ENCODE measurements around the gene CINP. TPM values are rescaled to one million over a fixed set of nuclear protein-coding genes. Genes with fewer than 3 reads are reported as not detected.
A peak's percentile ranks its signal among the peaks of the same experiment; 100 is the strongest.

CINP gene
- total and polyA plus RNA-seq, 4 experiments from 2014 or later, result 31.3 to 37.7 (median 31.9) TPM

DNA sequence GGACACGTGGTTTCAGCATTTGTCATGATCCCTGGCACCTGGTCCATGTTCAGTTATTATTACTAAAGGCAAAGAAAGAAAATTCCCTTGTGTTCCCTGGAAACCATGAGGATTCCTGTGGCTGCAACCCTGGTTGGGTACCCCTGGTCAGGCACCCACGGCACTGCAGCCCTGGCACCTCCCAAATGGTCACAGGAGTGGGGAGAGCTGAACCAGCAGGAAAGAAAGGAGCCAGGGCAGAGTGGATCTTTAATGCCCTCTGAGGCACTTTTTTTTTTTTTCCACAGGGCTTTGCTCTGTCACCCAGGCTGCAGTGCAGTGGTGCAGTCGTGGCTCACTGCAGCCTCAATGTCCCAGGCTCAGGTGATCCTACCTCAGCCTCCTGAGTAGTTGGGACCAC is 17.5 kb downstream of the CINP start:
- CTCF ChIA-PET (ENCODE audit: partially characterized antibody), result no interaction called here
- intact Hi-C loops (cut with micrococcal nuclease), result no loop called here

DNA sequence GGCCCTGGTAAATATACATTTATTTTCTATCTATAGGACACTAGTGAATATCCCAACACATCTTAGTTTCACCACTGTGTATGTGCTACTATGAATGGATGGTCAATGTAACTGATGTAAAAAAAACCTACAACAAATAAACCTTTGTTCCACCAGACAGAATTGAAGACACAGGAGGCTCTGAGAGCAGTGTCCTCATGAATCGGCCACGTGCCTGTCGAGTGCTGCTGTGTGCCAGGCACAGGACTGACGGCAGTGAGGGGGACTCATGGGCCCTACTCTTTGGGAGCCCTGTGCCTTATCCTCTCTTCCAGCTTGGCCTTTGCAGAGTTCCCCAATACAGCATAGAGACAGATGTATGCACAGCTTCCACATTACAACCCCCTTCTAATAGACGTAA is 18.2 kb downstream of the CINP start:
- Mint-ChIP-seq H3K9me3 (peaks cover 0 to 2% (median 0%) of the 10 kb centered on the region in 8 donors), H3K27me3 (no peaks in the 10 kb centered on the region), H3K36me3 (peaks cover 40 to 61% of the 10 kb centered on the region in 2 donors), H3K27ac (peak overlapping the region in 3 of 7 donors; percentile 13 to 60 (median 29)), H3K4me3 (no peak overlapping the region), H3K4me1 (peaks cover 0 to 2% (median 0%) of the 10 kb centered on the region in 4 donors)
- CTCF ChIA-PET (ENCODE audit: partially characterized antibody), result no interaction called here
- Histone ChIP-seq H3K36me3 (ENCODE audit: insufficient read depth, low read length) (peaks cover 28% of the 10 kb centered on the region), H3K4me1 (ENCODE audit: insufficient read depth, low read length) (no peaks in the 10 kb centered on the region), H3K27ac (ENCODE audit: low read depth, low read length) (no peak overlapping the region), H3K4me3 (ENCODE audit: low read length in 2 of 2) (no peak overlapping the region), H3K27me3 (ENCODE audit: insufficient read depth, low read length) (no peaks in the 10 kb centered on the region), H3K9me3 (ENCODE audit: control insufficient read depth in 1 of 2, low read length in 2 of 2) (no peaks in the 10 kb centered on the region)
- POLR2A ChIA-PET (ENCODE audit: partially characterized antibody), result no interaction called here
- intact Hi-C loops (cut with micrococcal nuclease), result no loop called here
- no peak for DNase-seq

More for the DNA sequence above, 17.5 kb downstream of the CINP start:
- Mint-ChIP-seq H3K36me3 (peaks cover 46 to 68% of the 10 kb centered on the region in 2 donors), H3K9me3 (peaks cover 0 to 2% (median 0%) of the 10 kb centered on the region in 8 donors), H3K27ac (peak overlapping the region in 3 of 7 donors; percentile 13 to 60 (median 29)), H3K4me1 (peaks cover 0 to 2% (median 0%) of the 10 kb centered on the region in 4 donors), H3K4me3 (no peak overlapping the region), H3K27me3 (no peaks in the 10 kb centered on the region)
- H3K4me1 ChIP-seq (ENCODE audit: insufficient read depth, low read length), result no peaks in the 10 kb centered on the region
- H3K9me3 ChIP-seq (ENCODE audit: control insufficient read depth in 1 of 2, low read length in 2 of 2), result no peaks in the 10 kb centered on the region
- no peak overlapping the region for H3K4me3 ChIP-seq (ENCODE audit: low read length in 2 of 2)
- peaks cover 30% of the 10 kb centered on the region for H3K36me3 ChIP-seq (ENCODE audit: insufficient read depth, low read length)
- no peaks in the 10 kb centered on the region for H3K27me3 ChIP-seq (ENCODE audit: insufficient read depth, low read length)
- no peak overlapping the region for H3K27ac ChIP-seq (ENCODE audit: low read depth, low read length)
- POLR2A ChIA-PET (ENCODE audit: partially characterized antibody), result no interaction called here
- DNase-seq, result no peak

DNA sequence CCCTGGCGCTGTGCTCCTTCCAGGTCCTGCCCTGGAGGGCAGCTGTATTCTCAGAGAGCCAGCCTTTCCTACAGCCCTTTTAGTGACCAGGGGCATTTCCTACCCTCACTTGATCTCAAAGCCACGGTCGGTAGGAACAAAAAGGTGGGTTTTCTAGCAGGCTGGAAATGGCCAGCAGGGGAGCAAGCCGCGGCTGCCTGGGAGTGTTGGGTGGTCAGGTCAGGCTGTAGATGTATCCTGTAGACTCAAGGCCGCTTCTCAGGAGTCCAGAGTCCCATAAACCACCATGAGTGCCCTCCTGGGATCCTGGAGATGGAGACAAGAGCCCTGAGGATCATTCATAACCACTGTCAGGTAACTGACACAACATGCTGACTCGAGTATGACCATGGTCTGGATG is 18.6 kb downstream of the CINP start:
- Mint-ChIP-seq H3K27me3 (no peaks in the 10 kb centered on the region), H3K27ac (no peak overlapping the region)
- CTCF ChIA-PET (ENCODE audit: partially characterized antibody), result no interaction called here

DNA sequence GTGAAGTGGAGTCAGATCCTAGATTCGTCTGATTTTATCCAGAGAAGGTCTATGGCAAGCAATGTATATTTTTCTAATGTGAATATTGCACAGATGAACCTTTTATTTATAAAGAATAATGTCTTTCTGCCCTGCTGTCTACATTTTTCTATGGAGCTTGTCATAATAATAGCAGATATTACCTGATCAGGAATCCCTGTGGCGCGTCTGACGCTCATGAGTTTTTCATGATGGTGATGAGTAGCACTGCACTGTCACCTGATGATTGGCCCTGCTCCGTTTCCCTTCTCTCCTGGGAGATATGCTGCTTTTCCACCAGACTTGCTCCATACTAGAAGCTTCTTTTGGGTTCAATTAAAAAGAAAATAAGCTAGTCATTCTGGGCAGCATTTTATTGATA is 20.5 kb downstream of the CINP start:
- Mint-ChIP-seq H3K9me3 (peaks cover 0 to 2% (median 0%) of the 10 kb centered on the region in 8 donors), H3K36me3 (peaks cover 32 to 61% of the 10 kb centered on the region in 2 donors), H3K27me3 (no peaks in the 10 kb centered on the region), H3K27ac (no peak overlapping the region), H3K4me1 (peaks cover 0 to 2% (median 0%) of the 10 kb centered on the region in 4 donors), H3K4me3 (no peak overlapping the region)
- no peaks in the 10 kb centered on the region for H3K9me3 ChIP-seq (ENCODE audit: control insufficient read depth in 1 of 2, low read length in 2 of 2)
- ChIA-PET POLR2A (ENCODE audit: partially characterized antibody) (no interaction called here), CTCF (ENCODE audit: partially characterized antibody) (interaction anchor here (1.2 to 1.5 kb wide), 2 partner anchors 26 to 28 kb away, joined by 3 to 5 read pairs; no protein-coding TSS in a partner anchor)
- no peaks in the 10 kb centered on the region for H3K27me3 ChIP-seq (ENCODE audit: insufficient read depth, low read length)
- H3K36me3 ChIP-seq (ENCODE audit: insufficient read depth, low read length), result peaks cover 18% of the 10 kb centered on the region
- no peaks in the 10 kb centered on the region for H3K4me1 ChIP-seq (ENCODE audit: insufficient read depth, low read length)
- DNase-seq, result no peak
- no peak overlapping the region for H3K4me3 ChIP-seq (ENCODE audit: low read length in 2 of 2)
- intact Hi-C loops (cut with micrococcal nuclease), result no loop called here
- no peak overlapping the region for H3K27ac ChIP-seq (ENCODE audit: low read depth, low read length)

More for the DNA sequence above, 18.6 kb downstream of the CINP start:
- intact Hi-C loops (cut with micrococcal nuclease), result no loop called here
- Histone ChIP-seq H3K4me1 (ENCODE audit: insufficient read depth, low read length) (no peaks in the 10 kb centered on the region), H3K9me3 (ENCODE audit: control insufficient read depth in 1 of 2, low read length in 2 of 2) (no peaks in the 10 kb centered on the region), H3K27ac (ENCODE audit: low read depth, low read length) (no peak overlapping the region), H3K4me3 (ENCODE audit: low read length in 2 of 2) (no peak overlapping the region), H3K36me3 (ENCODE audit: insufficient read depth, low read length) (peaks cover 26% of the 10 kb centered on the region), H3K27me3 (ENCODE audit: insufficient read depth, low read length) (no peaks in the 10 kb centered on the region)
- H3K9me3 Mint-ChIP-seq, result peaks cover 0 to 2% (median 0%) of the 10 kb centered on the region in 8 donors
- H3K4me3 Mint-ChIP-seq, result no peak overlapping the region
- POLR2A ChIA-PET (ENCODE audit: partially characterized antibody), result no interaction called here
- peaks cover 36 to 60% of the 10 kb centered on the region in 2 donors for H3K36me3 Mint-ChIP-seq
- no peak for DNase-seq
- peaks cover 0 to 2% (median 0%) of the 10 kb centered on the region in 4 donors for H3K4me1 Mint-ChIP-seq

DNA sequence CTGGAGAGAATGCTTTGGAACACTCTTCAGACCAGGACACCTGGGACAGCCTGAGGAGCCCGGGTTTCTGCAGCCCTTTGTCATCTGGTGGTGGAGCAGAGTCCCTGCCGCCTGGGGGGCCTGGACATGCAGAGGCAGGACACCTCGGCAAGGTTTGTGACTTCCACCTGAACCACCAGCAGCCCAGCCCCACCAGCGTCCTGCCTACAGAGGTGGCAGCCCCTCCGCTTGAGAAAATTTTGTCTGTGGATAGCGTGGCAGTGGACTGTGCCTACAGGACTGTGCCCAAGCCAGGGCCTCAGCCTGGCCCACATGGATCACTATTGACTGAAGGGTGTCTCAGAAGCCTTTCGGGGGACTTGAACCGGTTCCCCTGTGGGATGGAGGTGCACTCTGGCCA is 21.1 kb downstream of the CINP start:
- Mint-ChIP-seq H3K27me3 (no peaks in the 10 kb centered on the region), H3K9me3 (peaks cover 0 to 2% (median 0%) of the 10 kb centered on the region in 8 donors), H3K4me1 (peaks cover 0 to 2% (median 0%) of the 10 kb centered on the region in 4 donors), H3K4me3 (no peak overlapping the region), H3K27ac (peak overlapping the region in 1 of 7 donors; percentile 78), H3K36me3 (peaks cover 32 to 57% of the 10 kb centered on the region in 2 donors)
- H3K36me3 ChIP-seq (ENCODE audit: insufficient read depth, low read length), result peaks cover 18% of the 10 kb centered on the region
- CTCF ChIA-PET (ENCODE audit: partially characterized antibody), result interaction anchor here (1.5 kb wide), 1 partner anchor 25 kb away, joined by 5 read pairs; no protein-coding TSS in a partner anchor
- no peak for DNase-seq
- no peak overlapping the region for H3K27ac ChIP-seq (ENCODE audit: low read depth, low read length)
- H3K4me3 ChIP-seq (ENCODE audit: low read length in 2 of 2), result no peak overlapping the region
- no peaks in the 10 kb centered on the region for H3K27me3 ChIP-seq (ENCODE audit: insufficient read depth, low read length)
- no peaks in the 10 kb centered on the region for H3K4me1 ChIP-seq (ENCODE audit: insufficient read depth, low read length)
- H3K9me3 ChIP-seq (ENCODE audit: control insufficient read depth in 1 of 2, low read length in 2 of 2), result no peaks in the 10 kb centered on the region
- POLR2A ChIA-PET (ENCODE audit: partially characterized antibody), result no interaction called here
- intact Hi-C loops (cut with micrococcal nuclease), result no loop called here

DNA sequence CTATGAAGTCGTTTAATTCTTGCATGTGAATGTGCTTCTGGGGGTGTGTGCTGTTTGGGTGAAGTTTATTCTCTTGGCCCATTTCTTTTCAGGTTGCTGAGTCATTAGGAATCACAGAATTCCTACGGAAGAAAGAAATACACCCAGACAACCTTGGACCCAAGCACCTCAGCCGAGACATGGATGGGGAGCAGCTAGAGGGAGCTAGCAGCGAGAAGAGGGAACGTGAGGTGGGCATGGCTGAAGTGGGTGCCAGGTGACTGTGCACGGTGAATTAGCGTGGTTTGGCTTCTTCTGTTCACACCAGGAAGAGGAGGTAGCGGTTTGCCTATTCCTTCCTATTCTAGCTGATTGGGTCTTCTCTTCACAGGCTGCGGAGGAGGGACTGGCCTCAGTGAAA is 24.0 kb downstream of the CINP start:
- H3K36me3 Mint-ChIP-seq, result peaks cover 34 to 60% of the 10 kb centered on the region in 2 donors

DNA sequence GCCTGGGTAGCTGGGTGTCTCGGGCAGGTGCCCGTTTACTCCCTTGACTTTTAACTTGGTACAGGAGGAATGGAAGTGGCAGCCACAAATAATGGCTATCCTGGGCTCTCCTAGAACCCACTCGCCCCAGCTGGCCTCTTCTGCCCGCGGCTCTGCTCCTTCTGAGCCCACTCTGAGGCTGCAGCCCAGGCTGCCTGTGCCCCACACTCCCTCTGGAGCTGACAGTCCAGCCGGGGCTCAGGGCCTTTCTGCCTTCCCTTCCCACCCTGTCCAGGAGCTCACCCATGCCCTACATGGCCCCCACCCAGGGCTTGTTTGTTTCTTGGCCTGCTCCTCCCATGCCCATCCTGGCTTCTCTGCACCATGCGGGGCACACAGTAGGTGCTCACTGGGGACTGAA is 27.5 kb downstream of the CINP start:
- no peak overlapping the region for H3K4me3 Mint-ChIP-seq
- no peaks in the 10 kb centered on the region for H3K4me1 ChIP-seq (ENCODE audit: insufficient read depth, low read length)
- DNase-seq, result no peak
- H3K4me3 ChIP-seq (ENCODE audit: low read length in 2 of 2), result no peak overlapping the region
- CTCF ChIA-PET (ENCODE audit: partially characterized antibody), result interaction anchor here (1.4 to 1.5 kb wide), 2 partner anchors 15 to 21 kb away, joined by 4 to 5 read pairs; no protein-coding TSS in a partner anchor
- no peaks in the 10 kb centered on the region for H3K27me3 Mint-ChIP-seq
- peaks cover 26 to 50% of the 10 kb centered on the region in 2 donors for H3K36me3 Mint-ChIP-seq
- peaks cover 15% of the 10 kb centered on the region for H3K36me3 ChIP-seq (ENCODE audit: insufficient read depth, low read length)
- H3K9me3 Mint-ChIP-seq, result no peaks in the 10 kb centered on the region
- intact Hi-C loops (cut with micrococcal nuclease), result no loop called here
- H3K27ac ChIP-seq (ENCODE audit: low read depth, low read length), result no peak overlapping the region
- no peaks in the 10 kb centered on the region for H3K27me3 ChIP-seq (ENCODE audit: insufficient read depth, low read length)
- H3K27ac Mint-ChIP-seq, result no peak overlapping the region
- no peaks in the 10 kb centered on the region for H3K9me3 ChIP-seq (ENCODE audit: control insufficient read depth in 1 of 2, low read length in 2 of 2)
- H3K4me1 Mint-ChIP-seq, result peaks cover 0 to 2% (median 0%) of the 10 kb centered on the region in 4 donors
- POLR2A ChIA-PET (ENCODE audit: partially characterized antibody), result interaction anchor here (1.2 kb wide), 1 partner anchor 15 kb away, joined by 5 read pairs; the partner anchor contains the start of gene ZNF839

More for the DNA sequence above, 24.0 kb downstream of the CINP start:
- Mint-ChIP-seq H3K27ac (no peak overlapping the region), H3K27me3 (no peaks in the 10 kb centered on the region), H3K4me3 (no peak overlapping the region), H3K4me1 (peaks cover 0 to 2% (median 0%) of the 10 kb centered on the region in 4 donors), H3K9me3 (peaks cover 0 to 2% (median 0%) of the 10 kb centered on the region in 8 donors)
- Histone ChIP-seq H3K36me3 (ENCODE audit: insufficient read depth, low read length) (peaks cover 19% of the 10 kb centered on the region), H3K27me3 (ENCODE audit: insufficient read depth, low read length) (no peaks in the 10 kb centered on the region), H3K4me3 (ENCODE audit: low read length in 2 of 2) (no peak overlapping the region), H3K9me3 (ENCODE audit: control insufficient read depth in 1 of 2, low read length in 2 of 2) (no peaks in the 10 kb centered on the region), H3K4me1 (ENCODE audit: insufficient read depth, low read length) (no peaks in the 10 kb centered on the region), H3K27ac (ENCODE audit: low read depth, low read length) (no peak overlapping the region)
- ChIA-PET POLR2A (ENCODE audit: partially characterized antibody) (no interaction called here), CTCF (ENCODE audit: partially characterized antibody) (interaction anchor here (0.6 to 1.7 kb wide), 2 partner anchors 13 to 22 kb away, joined by 4 to 5 read pairs; no protein-coding TSS in a partner anchor)
- DNase-seq, result no peak
- intact Hi-C loops (cut with micrococcal nuclease), result no loop called here
